Testis (tissue), 3 donors: ENCODE data around the gene XRCC4. TPM values are rescaled to one million over a fixed set of nuclear protein-coding genes. Genes with fewer than 3 reads are reported as not detected.

Source experiments
- DNase-seq: peaks from one replicate; pipeline ENCODE4 v3.0.0-alpha.2; 2019
- H3K27ac ChIP-seq, 2 donors: fragments of 200-600 bp; sonication (generic); one replicate each; pipeline ENCODE4 v1.5.1; 2019
- H3K27me3 ChIP-seq: fragments of 200-600 bp; sonication (generic); one replicate; pipeline ENCODE4 v1.5.1; 2019
- H3K36me3 ChIP-seq: fragments of 200-600 bp; sonication (generic); one replicate; pipeline ENCODE4 v1.5.1; 2017; ENCODE audit warnings: low read depth; ENCODE audit errors: missing control alignments
- H3K4me1 ChIP-seq: fragments of 200-600 bp; sonication (generic); one replicate; pipeline ENCODE4 v1.5.1; 2019
- H3K4me3 ChIP-seq, 2 donors: fragments of 200-600 bp; sonication (generic); one replicate each; pipeline ENCODE4 v1.5.1; 2017 to 2019
- H3K9me3 ChIP-seq: fragments of 200-600 bp; sonication (generic); one replicate; pipeline ENCODE4 v1.5.1; 2017
- CTCF ChIP-seq, 3 experiments: fragments of 450-650 bp in 2 of 3; fragments of 200-600 bp in 1 of 3; sonication (generic) in 1 of 3; IDR thresholded peaks; one replicate each; pipeline ENCODE4 v1.5.1; 2016 to 2019; ENCODE audit warnings: antibody characterized with exemption in 3 of 3, mild to moderate bottlenecking in 2 of 3, moderate library complexity in 1 of 3
- POLR2A ChIP-seq: fragments of 450-650 bp; IDR thresholded peaks from one replicate; pipeline ENCODE4 v1.6.1; 2017; ENCODE audit warnings: antibody characterized with exemption, mild to moderate bottlenecking, moderate library complexity
- WGBS, 2 donors: methylation state at CpG; one replicate each; pipeline ENCODE4 v1.1.5; 2018; 5-methylcytosine and 5-hydroxymethylcytosine counted together
- intact Hi-C: fragments of 100-400 bp; cut with DNase I; formaldehyde crosslinking; loops from one replicate; pipeline ENCODE4 v1.15.1; 2023; ENCODE audit warnings: low total_unique reads
- polyA plus RNA-seq: library from polyadenylated mRNA; stranded (reverse); fragments of 350-450 nt; fragmentation: Illumina TruSeq; extraction: RNeasy Lipid Tissue Mini Kit (QIAGEN cat#74804); gene quantifications from one replicate; pipeline ENCODE4 v1.2.3, GENCODE V29; 2014; ENCODE audit warnings: low read depth, low replicate concordance; ENCODE audit not compliant: insufficient read depth
- total RNA-seq, 2 donors: library from RNA; depleted of rRNA; stranded (reverse); fragments of >200 nt; gene quantifications; one replicate each; pipeline ENCODE4 v1.2.3, GENCODE V29; 2016

Gene XRCC4
- total and polyA plus RNA-seq, 3 donors from 2014 or later = 14.2 to 23.3 (median 17.1) TPM

- Histone ChIP-seq H3K9me3 (no peaks in the 10 kb centered on the region), H3K27me3 (no peaks in the 10 kb centered on the region), H3K4me3 (no peak overlapping the region), H3K36me3 (no peaks in the 10 kb centered on the region), H3K27ac (no peak overlapping the region), H3K4me1 (no peaks in the 10 kb centered on the region)
- no peak for DNase-seq
- no peak for TF ChIP-seq POLR2A
- TF ChIP-seq CTCF (IDR thresholded peaks at IDR 0.05) = no peak
- WGBS, 2 donors = 73 to 82% methylated on average over 5 of the region's 5 CpGs
- intact Hi-C loops = no loop called here
Measured at GRCh38 chr5:83192947-83193346, 115.6 kb downstream of the XRCC4 start.

DNA sequence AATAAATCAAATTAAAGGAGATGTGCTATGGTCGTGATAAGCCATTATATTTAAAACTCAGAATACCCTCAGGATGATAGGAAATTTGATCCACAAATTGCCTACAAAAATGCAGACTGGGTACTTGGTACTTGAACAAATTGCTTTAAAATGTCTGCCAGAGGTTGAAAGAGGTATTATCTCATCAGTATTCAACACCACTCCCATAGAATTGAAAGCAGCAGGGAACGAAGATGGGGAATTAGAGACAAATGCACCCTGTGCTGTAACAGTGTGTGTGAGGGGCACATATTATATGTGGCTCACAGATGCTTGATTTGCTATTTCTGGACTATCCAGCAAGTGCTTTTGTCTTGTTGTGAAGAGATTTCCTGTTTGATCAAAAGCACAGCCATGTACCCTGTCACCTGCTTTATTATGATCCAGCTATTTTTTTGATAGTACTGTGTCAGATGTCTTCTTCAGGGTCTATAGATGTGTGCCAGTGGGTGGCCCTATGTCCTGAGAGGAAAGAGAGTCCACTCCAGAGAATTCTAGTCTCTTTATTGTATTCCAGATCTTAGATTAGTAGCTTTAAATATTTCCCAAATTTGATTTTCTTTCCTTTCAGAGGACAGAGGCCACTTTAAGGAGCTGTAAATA lies 120.1 kb downstream of the XRCC4 start:
- H3K4me1 ChIP-seq = no peaks in the 10 kb centered on the region
- no peak overlapping the region for H3K27ac ChIP-seq
- TF ChIP-seq POLR2A = no peak
- TF ChIP-seq CTCF (IDR thresholded peaks at IDR 0.05) = no peak
- 83 to 90% methylated on average over 2 of the region's 2 CpGs for WGBS, 2 donors
- no peak for DNase-seq
- no peak overlapping the region for H3K4me3 ChIP-seq
- no peaks in the 10 kb centered on the region for H3K9me3 ChIP-seq
- intact Hi-C loops = no loop called here
- no peaks in the 10 kb centered on the region for H3K27me3 ChIP-seq
- no peaks in the 10 kb centered on the region for H3K36me3 ChIP-seq

DNA sequence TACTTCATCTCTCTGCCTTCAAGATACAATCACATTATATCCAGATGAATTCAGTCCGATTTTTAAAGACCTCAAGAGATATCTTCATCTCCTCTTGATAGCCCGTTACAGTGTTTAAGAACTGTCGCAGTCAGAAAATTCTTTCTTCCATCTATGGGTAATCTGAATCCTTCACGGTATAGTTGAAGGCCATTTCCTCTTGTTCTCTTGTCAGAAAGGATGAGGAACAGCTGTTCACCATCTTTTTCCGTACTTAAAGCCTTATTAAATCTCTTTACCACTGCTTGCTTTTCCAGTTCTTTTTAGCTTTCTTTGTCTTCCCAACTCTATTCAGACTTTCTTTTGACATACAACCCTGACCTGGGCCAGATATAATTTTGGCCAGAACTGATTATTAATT lies 121.8 kb downstream of the XRCC4 start:
- Histone ChIP-seq H3K9me3 (no peaks in the 10 kb centered on the region), H3K27me3 (no peaks in the 10 kb centered on the region), H3K27ac (no peak overlapping the region), H3K4me1 (no peaks in the 10 kb centered on the region), H3K4me3 (no peak overlapping the region), H3K36me3 (no peaks in the 10 kb centered on the region)
- TF ChIP-seq POLR2A (no peak), CTCF (IDR thresholded peaks at IDR 0.05) (no peak)
- WGBS, 2 donors = 67% methylated on average over 5 of the region's 5 CpGs
- intact Hi-C loops = no loop called here
- DNase-seq = no peak

- no peak for DNase-seq
- Histone ChIP-seq H3K27me3 (no peaks in the 10 kb centered on the region), H3K9me3 (no peaks in the 10 kb centered on the region), H3K36me3 (no peaks in the 10 kb centered on the region), H3K4me3 (no peak overlapping the region), H3K4me1 (no peaks in the 10 kb centered on the region), H3K27ac (no peak overlapping the region)
- 92 to 95% methylated on average over 1 of the region's 1 CpG for WGBS, 2 donors
- TF ChIP-seq POLR2A (no peak), CTCF (IDR thresholded peaks at IDR 0.05) (no peak)
- intact Hi-C loops = no loop called here
Measured at GRCh38 chr5:83204651-83205050, 127.3 kb downstream of the XRCC4 start.

DNA sequence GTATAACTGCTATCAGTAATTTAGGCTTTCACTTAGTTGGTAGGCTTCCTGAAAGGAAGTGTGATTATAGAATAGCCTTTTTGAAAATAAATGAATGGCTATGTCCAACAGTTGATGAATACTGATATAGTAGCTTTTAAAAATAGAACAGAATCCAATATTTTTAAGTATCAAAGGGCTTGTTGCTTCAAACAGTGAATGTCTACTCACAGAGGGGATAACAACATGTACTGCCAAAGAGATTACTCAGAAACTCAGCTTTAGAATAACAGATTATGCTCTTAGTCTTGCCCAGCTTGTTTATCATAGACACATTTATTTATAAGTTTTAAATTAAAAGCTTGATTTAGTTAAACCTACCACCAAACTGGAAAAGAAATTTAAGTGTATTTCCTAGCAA lies 132.6 kb downstream of the XRCC4 start:
- Histone ChIP-seq H3K9me3 (no peaks in the 10 kb centered on the region), H3K27me3 (no peaks in the 10 kb centered on the region), H3K4me3 (no peak overlapping the region), H3K36me3 (no peaks in the 10 kb centered on the region), H3K4me1 (no peaks in the 10 kb centered on the region), H3K27ac (no peak overlapping the region)
- intact Hi-C loops = no loop called here
- TF ChIP-seq CTCF (IDR thresholded peaks at IDR 0.05) (no peak), POLR2A (no peak)
- no peak for DNase-seq
